Endothelial cell of hepatic sinusoid (primary cell): ENCODE measurements around the gene MYH6.

Source experiments
- in situ Hi-C: cut with HindIII; loops from 2 replicates; pipeline ENCODE4 v1.10.0; 2017; ENCODE audit warnings: low sequenced_read_pairs

The MYH6 gene

GRCh38 chr14:23379366-23380196 is 28.5 kb downstream of the MYH6 start:
- in situ Hi-C loops = no loop called here

- in situ Hi-C loops = no loop called here
Measured at GRCh38 chr14:23378612-23379220, 29.4 kb downstream of the MYH6 start.

GRCh38 chr14:23377573-23378563 is 30.2 kb downstream of the MYH6 start:
- in situ Hi-C loops = no loop called here

- in situ Hi-C loops = no loop called here
Measured at GRCh38 chr14:23377198-23377550, 30.9 kb downstream of the MYH6 start.

GRCh38 chr14:23376482-23377197 is 31.4 kb downstream of the MYH6 start, which contains the start of gene CMTM5:
Gene CMTM5 (plus strand): TSS chr14:23377046. CDS start chr14:23377252, 206 bp downstream.
- in situ Hi-C loops = no loop called here

- in situ Hi-C loops = no loop called here
Measured at GRCh38 chr14:23375527-23376251, 32.4 kb downstream of the MYH6 start.

- in situ Hi-C loops = no loop called here
Measured at GRCh38 chr14:23373041-23373440, 35.0 kb downstream of the MYH6 start.

- in situ Hi-C loops = no loop called here
Measured at GRCh38 chr14:23372509-23372908, 35.6 kb downstream of the MYH6 start, which contains the start of gene IL25. Gene IL25 (plus strand): TSS chr14:23372809.

- in situ Hi-C loops = no loop called here
Measured at GRCh38 chr14:23371865-23372264, 36.2 kb downstream of the MYH6 start.

- in situ Hi-C loops = no loop called here
Measured at GRCh38 chr14:23370221-23370620, 37.9 kb downstream of the MYH6 start.

GRCh38 chr14:23366426-23366921 is 41.6 kb downstream of the MYH6 start:
- in situ Hi-C loops = loop anchor here (5.0 kb wide), 1 partner anchor 71 kb away; the partner anchor contains the start of gene MYH7

- in situ Hi-C loops = loop anchor here (5.0 kb wide), 1 partner anchor 71 kb away; the partner anchor contains the start of gene MYH7
Measured at GRCh38 chr14:23365732-23366425, 42.2 kb downstream of the MYH6 start.

GRCh38 chr14:23365036-23365731 is 42.9 kb downstream of the MYH6 start, which contains the start of gene EFS:
Gene EFS (minus strand): TSS chr14:23365172. CDS start chr14:23365025, 147 bp downstream.
- in situ Hi-C loops = loop anchor here (5.0 kb wide), 1 partner anchor 72 kb away; the partner anchor contains the start of gene MYH7

GRCh38 chr14:23364164-23365035 is 43.7 kb downstream of the MYH6 start:
- in situ Hi-C loops = loop anchor here (5.0 kb wide), 1 partner anchor 73 kb away; the partner anchor contains the start of gene MYH7

- in situ Hi-C loops = no loop called here
Measured at GRCh38 chr14:23362200-23362599, 45.9 kb downstream of the MYH6 start.

GRCh38 chr14:23361763-23362162 is 46.3 kb downstream of the MYH6 start:
- in situ Hi-C loops = no loop called here

- in situ Hi-C loops = no loop called here
Measured at GRCh38 chr14:23361320-23361719, 46.8 kb downstream of the MYH6 start.
